GM19328 (cell line): ENCODE data around the gene MPRIP.

Experiments
- ATAC-seq: cut with Tn5 transposase; IDR thresholded peaks from one replicate; pipeline ENCODE4 v1.9.1; 2021; ENCODE audit warnings: mild to moderate bottlenecking, moderate library complexity; ENCODE audit not compliant: unreplicated experiment

Gene MPRIP

GRCh38 chr17:17226451-17227265, 184.4 kb downstream of the MPRIP start:
- no peak for ATAC-seq

- no peak for ATAC-seq
Measured at GRCh38 chr17:17227608-17228520, 185.6 kb downstream of the MPRIP start.

GRCh38 chr17:17228521-17229279, 186.4 kb downstream of the MPRIP start:
- ATAC-seq = no peak

- no peak for ATAC-seq
Measured at GRCh38 chr17:17229416-17230384, 187.4 kb downstream of the MPRIP start.

GRCh38 chr17:17231621-17232302, 189.5 kb downstream of the MPRIP start:
- no peak for ATAC-seq

- ATAC-seq = no peak
Measured at GRCh38 chr17:17232303-17232621, 190.0 kb downstream of the MPRIP start.

GRCh38 chr17:17235212-17236174, 193.2 kb downstream of the MPRIP start:
- no peak for ATAC-seq

GRCh38 chr17:17236295-17237025, 194.2 kb downstream of the MPRIP start:
- peak; percentile 18 for ATAC-seq

GRCh38 chr17:17237026-17237799, 195.0 kb downstream of the MPRIP start, which contains the start of gene FLCN:
TSS of gene FLCN (minus strand) at chr17:17237168. CDS start at chr17:17228137, 9,031 bp downstream.
- peak; percentile 82 for ATAC-seq

GRCh38 chr17:17239832-17240231, 197.6 kb downstream of the MPRIP start:
- ATAC-seq = no peak

- ATAC-seq = no peak
Measured at GRCh38 chr17:17241656-17242055, 199.4 kb downstream of the MPRIP start.

- no peak for ATAC-seq
Measured at GRCh38 chr17:17242246-17242645, 200.0 kb downstream of the MPRIP start.
